ENCODE data around the gene RERE.

The RERE gene

GRCh38 chr1:8367571-8368194 is 449.8 kb downstream of the RERE start:
- TF ChIP-seq NFIC (IDR thresholded peaks at IDR 0.05) (no peak), TAF1 (IDR thresholded peaks at IDR 0.05; ENCODE audit: low read depth) (no peak), YY1 (IDR thresholded peaks at IDR 0.05; ENCODE audit: low read depth) (no peak), CEBPB (IDR thresholded peaks at IDR 0.05) (no peak), EP300 (IDR thresholded peaks at IDR 0.05; ENCODE audit: borderline replicate concordance) (no peak), CREB1 (IDR thresholded peaks at IDR 0.05; ENCODE audit: low read depth) (no peak), EGR1 (IDR thresholded peaks at IDR 0.05) (no peak), FOXM1 (IDR thresholded peaks at IDR 0.05; ENCODE audit: borderline replicate concordance, low read depth) (no peak)
- TF ChIP-seq, protein P1, sequence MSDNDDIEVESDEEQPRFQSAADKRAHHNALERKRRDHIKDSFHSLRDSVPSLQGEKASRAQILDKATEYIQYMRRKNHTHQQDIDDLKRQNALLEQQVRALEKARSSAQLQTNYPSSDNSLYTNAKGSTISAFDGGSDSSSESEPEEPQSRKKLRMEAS (IDR thresholded peaks at IDR 0.05): no peak

GRCh38 chr1:8365661-8366362 is 451.6 kb downstream of the RERE start:
- TF ChIP-seq EP300 (IDR thresholded peaks at IDR 0.05; ENCODE audit: borderline replicate concordance) (no peak), USF1 (IDR thresholded peaks at IDR 0.05) (no peak), CEBPB (IDR thresholded peaks at IDR 0.05) (no peak), FOXM1 (IDR thresholded peaks at IDR 0.05; ENCODE audit: borderline replicate concordance, low read depth) (no peak), RAD21 (IDR thresholded peaks at IDR 0.05; ENCODE audit: low read depth) (no peak), YY1 (IDR thresholded peaks at IDR 0.05; ENCODE audit: low read depth) (no peak), CREB1 (IDR thresholded peaks at IDR 0.05; ENCODE audit: low read depth) (no peak), TCF12 (IDR thresholded peaks at IDR 0.05; ENCODE audit: low read depth) (no peak), NFIC (IDR thresholded peaks at IDR 0.05) (no peak), TEAD4 (IDR thresholded peaks at IDR 0.05) (no peak), TAF1 (IDR thresholded peaks at IDR 0.05; ENCODE audit: low read depth) (no peak), ZBTB7A (IDR thresholded peaks at IDR 0.05; ENCODE audit: low read depth) (no peak), EGR1 (IDR thresholded peaks at IDR 0.05) (no peak)
- TF ChIP-seq, protein P1 (IDR thresholded peaks at IDR 0.05): no peak
- TF ChIP-seq, protein P2, sequence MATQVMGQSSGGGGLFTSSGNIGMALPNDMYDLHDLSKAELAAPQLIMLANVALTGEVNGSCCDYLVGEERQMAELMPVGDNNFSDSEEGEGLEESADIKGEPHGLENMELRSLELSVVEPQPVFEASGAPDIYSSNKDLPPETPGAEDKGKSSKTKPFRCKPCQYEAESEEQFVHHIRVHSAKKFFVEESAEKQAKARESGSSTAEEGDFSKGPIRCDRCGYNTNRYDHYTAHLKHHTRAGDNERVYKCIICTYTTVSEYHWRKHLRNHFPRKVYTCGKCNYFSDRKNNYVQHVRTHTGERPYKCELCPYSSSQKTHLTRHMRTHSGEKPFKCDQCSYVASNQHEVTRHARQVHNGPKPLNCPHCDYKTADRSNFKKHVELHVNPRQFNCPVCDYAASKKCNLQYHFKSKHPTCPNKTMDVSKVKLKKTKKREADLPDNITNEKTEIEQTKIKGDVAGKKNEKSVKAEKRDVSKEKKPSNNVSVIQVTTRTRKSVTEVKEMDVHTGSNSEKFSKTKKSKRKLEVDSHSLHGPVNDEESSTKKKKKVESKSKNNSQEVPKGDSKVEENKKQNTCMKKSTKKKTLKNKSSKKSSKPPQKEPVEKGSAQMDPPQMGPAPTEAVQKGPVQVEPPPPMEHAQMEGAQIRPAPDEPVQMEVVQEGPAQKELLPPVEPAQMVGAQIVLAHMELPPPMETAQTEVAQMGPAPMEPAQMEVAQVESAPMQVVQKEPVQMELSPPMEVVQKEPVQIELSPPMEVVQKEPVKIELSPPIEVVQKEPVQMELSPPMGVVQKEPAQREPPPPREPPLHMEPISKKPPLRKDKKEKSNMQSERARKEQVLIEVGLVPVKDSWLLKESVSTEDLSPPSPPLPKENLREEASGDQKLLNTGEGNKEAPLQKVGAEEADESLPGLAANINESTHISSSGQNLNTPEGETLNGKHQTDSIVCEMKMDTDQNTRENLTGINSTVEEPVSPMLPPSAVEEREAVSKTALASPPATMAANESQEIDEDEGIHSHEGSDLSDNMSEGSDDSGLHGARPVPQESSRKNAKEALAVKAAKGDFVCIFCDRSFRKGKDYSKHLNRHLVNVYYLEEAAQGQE (IDR thresholded peaks at IDR 0.05; ENCODE audit: low read depth): no peak

DNA sequence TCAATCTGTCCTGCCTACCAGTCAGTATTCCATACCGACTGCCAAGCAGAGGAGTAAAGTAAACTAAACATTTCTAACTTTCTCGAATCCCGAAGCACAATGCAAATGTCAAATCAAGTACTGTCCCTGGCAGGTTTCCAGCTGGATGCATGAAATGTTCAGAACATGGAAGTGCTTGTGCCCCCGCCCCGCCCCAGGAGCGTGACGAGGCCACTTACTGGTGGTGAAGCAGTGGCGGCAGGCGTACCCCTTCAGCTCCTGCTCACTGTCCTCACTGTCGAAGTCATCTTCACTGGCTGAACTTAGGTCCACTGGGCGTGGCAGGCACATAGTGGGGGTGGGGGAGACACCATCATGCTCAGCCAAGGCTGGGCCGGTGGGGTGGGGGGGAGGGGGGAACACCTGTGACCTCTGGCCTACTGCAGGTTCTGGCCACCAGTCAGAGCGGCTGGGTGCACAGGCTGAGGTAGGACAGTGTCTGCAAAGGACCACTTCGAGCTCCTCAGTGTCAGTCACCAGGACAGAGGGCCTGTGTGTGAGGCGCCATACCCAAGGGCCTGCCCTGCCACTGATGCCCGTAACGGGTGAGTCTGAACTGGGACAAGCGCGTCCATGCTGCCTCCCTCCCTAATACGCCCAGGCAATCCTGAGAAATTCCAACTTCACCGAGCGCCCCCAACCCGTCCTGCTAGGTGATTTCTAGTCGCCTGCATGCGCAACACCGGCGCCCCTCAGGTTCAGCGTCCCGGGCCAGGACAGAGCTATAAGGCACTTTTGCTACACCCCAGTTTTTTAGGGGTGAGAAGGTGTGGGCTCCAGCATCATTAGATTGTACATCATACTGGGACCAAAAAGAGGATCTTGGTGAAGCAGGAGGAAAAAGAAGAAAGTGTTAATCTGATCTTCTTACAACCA is 452.7 kb downstream of the RERE start:
- TF ChIP-seq EGR1 (IDR thresholded peaks at IDR 0.05): no peak
- no peak for TF ChIP-seq CEBPB (IDR thresholded peaks at IDR 0.05)
- no peak for TF ChIP-seq EP300 (IDR thresholded peaks at IDR 0.05; ENCODE audit: borderline replicate concordance)
- TF ChIP-seq, protein P2 (IDR thresholded peaks at IDR 0.05; ENCODE audit: low read depth): no peak
- TF ChIP-seq USF1 (IDR thresholded peaks at IDR 0.05): no peak
- TF ChIP-seq TAF1 (IDR thresholded peaks at IDR 0.05; ENCODE audit: low read depth): no peak
- no peak for TF ChIP-seq YY1 (IDR thresholded peaks at IDR 0.05; ENCODE audit: low read depth)
- no peak for TF ChIP-seq ZBTB7A (IDR thresholded peaks at IDR 0.05; ENCODE audit: low read depth)
- TF ChIP-seq CREB1 (IDR thresholded peaks at IDR 0.05; ENCODE audit: low read depth): no peak
- no peak for TF ChIP-seq FOXM1 (IDR thresholded peaks at IDR 0.05; ENCODE audit: borderline replicate concordance, low read depth)
- no peak for TF ChIP-seq TCF12 (IDR thresholded peaks at IDR 0.05; ENCODE audit: low read depth)
- no peak for TF ChIP-seq TEAD4 (IDR thresholded peaks at IDR 0.05)
- TF ChIP-seq, protein P1 (IDR thresholded peaks at IDR 0.05): no peak
- no peak for TF ChIP-seq RAD21 (IDR thresholded peaks at IDR 0.05; ENCODE audit: low read depth)
- TF ChIP-seq NFIC (IDR thresholded peaks at IDR 0.05): no peak

DNA sequence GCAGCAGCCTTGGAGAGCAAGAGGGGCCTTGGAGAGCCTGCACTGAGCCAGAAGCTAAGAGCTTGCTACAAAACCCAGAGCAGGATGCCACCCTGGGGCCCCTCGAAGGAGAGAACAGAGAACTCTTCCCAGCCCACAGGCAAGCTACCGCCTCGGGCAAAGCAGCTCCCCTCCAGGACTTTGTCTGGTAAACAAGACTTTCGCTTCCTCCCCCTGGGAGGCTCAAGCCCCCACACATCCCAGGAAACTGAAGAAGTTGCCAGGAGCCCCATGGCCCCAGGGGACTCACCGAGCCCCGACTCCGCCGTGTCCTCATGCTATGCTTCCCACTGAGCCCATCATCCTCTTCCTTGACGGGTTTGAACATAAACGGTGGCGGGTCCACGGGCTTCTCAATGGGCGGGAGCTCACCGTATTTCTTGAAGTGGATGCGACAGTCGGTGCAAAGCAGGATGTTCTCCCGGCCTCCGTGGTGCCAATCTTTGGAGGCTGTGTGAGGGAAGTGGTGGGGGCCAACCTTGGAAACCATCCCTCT is 453.6 kb downstream of the RERE start:
- TF ChIP-seq TEAD4 (IDR thresholded peaks at IDR 0.05) (no peak), RAD21 (IDR thresholded peaks at IDR 0.05; ENCODE audit: low read depth) (no peak), TCF12 (IDR thresholded peaks at IDR 0.05; ENCODE audit: low read depth) (no peak), CEBPB (IDR thresholded peaks at IDR 0.05) (no peak), USF1 (IDR thresholded peaks at IDR 0.05) (no peak), EP300 (IDR thresholded peaks at IDR 0.05; ENCODE audit: borderline replicate concordance) (no peak), TAF1 (IDR thresholded peaks at IDR 0.05; ENCODE audit: low read depth) (no peak), FOXM1 (IDR thresholded peaks at IDR 0.05; ENCODE audit: borderline replicate concordance, low read depth) (no peak), NFIC (IDR thresholded peaks at IDR 0.05) (no peak), ZBTB7A (IDR thresholded peaks at IDR 0.05; ENCODE audit: low read depth) (no peak), YY1 (IDR thresholded peaks at IDR 0.05; ENCODE audit: low read depth) (no peak)
- TF ChIP-seq, protein P1 (IDR thresholded peaks at IDR 0.05): no peak

All from Ishikawa (cell line).